Heart right ventricle (tissue), 16 donors: ENCODE results near the gene CRACR2A. TPM values are rescaled to one million over a fixed set of nuclear protein-coding genes. Genes with fewer than 3 reads are reported as not detected.

Experiments
- ATAC-seq, 8 donors: fragments of 200-7000 bp; cut with Tn5 transposase; one replicate each; pipeline ENCODE4 v1.9.1; 2020; ENCODE audit warnings: mild to moderate bottlenecking in 8 of 8, moderate library complexity in 8 of 8, moderate number of reproducible peaks in 1 of 8
- DNase-seq, 2 donors: peaks; one replicate each; pipeline ENCODE4 v3.0.0-alpha.2; 2020
- H3K27ac ChIP-seq, 10 donors: fragments of 200-600 bp; sonication (generic) in 2 of 10; one replicate each; pipeline versions ENCODE4 v1.5.0 to v1.8.0; 2020 to 2022; ENCODE audit warnings: mild to moderate bottlenecking in 3 of 10
- H3K27me3 ChIP-seq, 7 donors: fragments of 200-600 bp; one replicate each; pipeline ENCODE4 v1.8.0; 2021 to 2022; ENCODE audit warnings: mild to moderate bottlenecking in 2 of 7
- H3K36me3 ChIP-seq, 9 donors: fragments of 200-600 bp; sonication (generic) in 1 of 9; one replicate each; pipeline versions ENCODE4 v1.5.0 to v1.8.0; 2020 to 2022; ENCODE audit warnings: mild to moderate bottlenecking in 2 of 9
- H3K4me1 ChIP-seq, 9 donors: fragments of 200-600 bp; sonication (generic) in 1 of 9; one replicate each; pipeline versions ENCODE4 v1.5.0 to v1.8.0; 2020 to 2022; ENCODE audit warnings: mild to moderate bottlenecking in 4 of 9
- H3K4me3 ChIP-seq, 10 donors: fragments of 200-600 bp; sonication (generic) in 2 of 10; one replicate each; pipeline versions ENCODE4 v1.5.0 to v1.8.0; 2020 to 2022; ENCODE audit warnings: mild to moderate bottlenecking in 7 of 10, moderate library complexity in 2 of 10
- H3K9me3 ChIP-seq, 11 donors: fragments of 200-600 bp in 10 of 11; sonication (generic) in 2 of 11; one replicate each; pipeline versions ENCODE4 v1.5.0 to v1.8.0; 2013 to 2022; ENCODE audit warnings: mild to moderate bottlenecking in 2 of 11, control low read depth in 1 of 11, moderate library complexity in 1 of 11
- WGBS, 2 donors: extraction: QIAGEN DNeasy Blood & Tissue Kit; methylation state at CpG; one replicate each; pipeline ENCODE4 v1.1.7; 2013; ENCODE audit warnings: inconsistent platforms in 1 of 2; 5-methylcytosine and 5-hydroxymethylcytosine counted together
- intact Hi-C, 10 donors: fragments of 100-400 bp; cut with DNase I; formaldehyde crosslinking; loops; one replicate each; pipeline versions ENCODE4 v1.11.1 to v1.14.2; 2022
- polyA plus RNA-seq, 2 donors: library from polyadenylated mRNA; stranded (reverse); fragments of 200-250 nt; gene quantifications; one replicate each; pipeline ENCODE4 v1.2.3, GENCODE V29; 2013
- total RNA-seq, 10 donors: library from RNA; stranded (reverse); fragmentation: NEBNext Ultra II Directional in 3 of 10; extraction: Animal tissue kit (Norgen Biotek cat#: 25700) in 3 of 10; gene quantifications; one replicate each; pipeline versions ENCODE4 v1.2.1 to v1.2.4, GENCODE V29; 2021 to 2023
- TF ChIP-seq, protein P1 (sequence below), 9 donors: fragments of 200-600 bp; sonication (generic) in 2 of 9; IDR thresholded peaks; one replicate each; pipeline versions ENCODE4 v1.5.0 to v1.8.0; 2021 to 2022; ENCODE audit warnings: antibody characterized with exemption in 9 of 9, mild to moderate bottlenecking in 5 of 9, moderate library complexity in 1 of 9
- donor health status: Arrhythmogenic right ventricular cardiomyopathy.
- donor health status: ischemic (EF 13 %, LVEDD 7.1; RV severe dilation, severe dysfunction).
- donor health status: healthy with polysubstance abuse.
- donor health status: DM: no; HTN: yes; CAD: no.
- donor health status: DM: no; HTN: no; CAD: no.
- donor health status: ischemic (EF 25% LVEDD 6.9; RV normal size, moderate dysfunction).
- donor health status: ischemic (EF 25% LVEDD 5.7; RV mildly dilated, moderate dysfunction).
- donor health status: healthy.
- donor health status: DM: yes; HTN: yes; CAD: no.
- donor health status: Ischemic cardiomyopathy.
- donor health status: ischemic (EF 35%, LVEDD 5.7; RV mildly dilated, moderate dysfunction).
- donor health status: nonischemic (EF 11% LVEDD 7.7; RV severe dilation, severe dysfunction).
- donor health status: DM: yes; HTN: yes; CAD: no.
- donor health status: PGD.
- donor health status: ischemic (EF 29% LVEDD 5.4; RV normal size, mild dysfunction).
- donor health status: nonischemic (EF 23%, LVEDD 6.1; RV moderate dilation, normal function).

CRACR2A gene
- total and polyA plus RNA-seq, 12 donors, result 0.64 to 10.4 (median 4.6) TPM

DNA sequence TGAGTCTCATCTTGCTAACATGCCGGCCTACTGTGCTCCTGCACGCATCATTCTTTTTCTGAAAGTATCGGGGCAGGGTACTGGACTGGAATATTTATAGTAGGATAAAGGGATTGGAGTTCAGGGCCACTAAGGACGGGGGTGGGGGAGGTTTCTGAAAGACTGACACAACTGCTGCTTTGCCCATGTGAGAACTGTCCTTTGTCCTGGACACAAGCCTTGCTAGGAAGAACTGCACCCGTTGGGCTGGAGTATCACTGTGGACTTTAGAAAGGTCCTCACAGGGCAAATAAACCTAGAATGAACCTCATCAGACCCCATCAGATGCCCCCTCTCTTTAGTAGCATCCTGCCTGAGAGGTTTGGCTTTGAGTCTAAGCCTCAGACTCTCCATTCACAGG, 174.4 kb downstream of the CRACR2A start:
- 74 to 75% methylated on average over 5 of the region's 5 CpGs for WGBS, 2 donors
- Histone ChIP-seq H3K9me3 (peaks cover 0 to 4% (median 0%) of the 10 kb centered on the region in 11 donors), H3K36me3 (no peaks in the 10 kb centered on the region), H3K4me3 (no peak overlapping the region), H3K27me3 (peaks cover 0 to 6% (median 0%) of the 10 kb centered on the region in 7 donors), H3K4me1 (no peaks in the 10 kb centered on the region), H3K27ac (no peak overlapping the region)
- DNase-seq (no peak), ATAC-seq (no peak)
- intact Hi-C loops, result no loop called here
- TF ChIP-seq, protein P1, sequence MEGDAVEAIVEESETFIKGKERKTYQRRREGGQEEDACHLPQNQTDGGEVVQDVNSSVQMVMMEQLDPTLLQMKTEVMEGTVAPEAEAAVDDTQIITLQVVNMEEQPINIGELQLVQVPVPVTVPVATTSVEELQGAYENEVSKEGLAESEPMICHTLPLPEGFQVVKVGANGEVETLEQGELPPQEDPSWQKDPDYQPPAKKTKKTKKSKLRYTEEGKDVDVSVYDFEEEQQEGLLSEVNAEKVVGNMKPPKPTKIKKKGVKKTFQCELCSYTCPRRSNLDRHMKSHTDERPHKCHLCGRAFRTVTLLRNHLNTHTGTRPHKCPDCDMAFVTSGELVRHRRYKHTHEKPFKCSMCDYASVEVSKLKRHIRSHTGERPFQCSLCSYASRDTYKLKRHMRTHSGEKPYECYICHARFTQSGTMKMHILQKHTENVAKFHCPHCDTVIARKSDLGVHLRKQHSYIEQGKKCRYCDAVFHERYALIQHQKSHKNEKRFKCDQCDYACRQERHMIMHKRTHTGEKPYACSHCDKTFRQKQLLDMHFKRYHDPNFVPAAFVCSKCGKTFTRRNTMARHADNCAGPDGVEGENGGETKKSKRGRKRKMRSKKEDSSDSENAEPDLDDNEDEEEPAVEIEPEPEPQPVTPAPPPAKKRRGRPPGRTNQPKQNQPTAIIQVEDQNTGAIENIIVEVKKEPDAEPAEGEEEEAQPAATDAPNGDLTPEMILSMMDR (IDR thresholded peaks at IDR 0.05), result no peak

DNA sequence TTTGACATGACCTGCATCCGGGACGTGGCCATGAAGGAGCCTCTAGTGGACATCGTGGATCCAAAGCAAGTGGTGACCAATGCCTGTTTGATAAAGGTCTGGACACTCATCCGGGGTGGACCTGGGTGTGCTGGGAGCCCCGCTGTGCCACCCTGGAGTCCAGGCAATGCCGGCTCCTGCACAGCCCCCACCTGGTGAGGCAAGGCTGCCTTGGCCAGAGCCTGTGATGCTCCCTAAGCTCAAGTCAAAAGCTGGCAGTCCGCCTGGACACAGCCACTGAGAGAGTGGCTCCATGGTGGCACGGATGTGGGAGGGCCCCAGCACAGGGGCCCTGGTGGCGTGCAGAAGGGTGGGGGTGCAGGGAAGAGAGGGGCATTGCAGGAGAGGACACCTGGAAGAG, 176.0 kb downstream of the CRACR2A start:
- Histone ChIP-seq H3K27me3 (peaks cover 0 to 6% (median 0%) of the 10 kb centered on the region in 7 donors), H3K4me3 (no peak overlapping the region), H3K36me3 (no peaks in the 10 kb centered on the region), H3K4me1 (no peaks in the 10 kb centered on the region), H3K9me3 (no peaks in the 10 kb centered on the region), H3K27ac (no peak overlapping the region)
- intact Hi-C loops, result no loop called here
- DNase-seq (no peak), ATAC-seq (peak in 1 of 8 donors; percentile 20)
- 92 to 94% methylated on average over 9 of the region's 9 CpGs for WGBS, 2 donors
- TF ChIP-seq, protein P1 (IDR thresholded peaks at IDR 0.05), result no peak

DNA sequence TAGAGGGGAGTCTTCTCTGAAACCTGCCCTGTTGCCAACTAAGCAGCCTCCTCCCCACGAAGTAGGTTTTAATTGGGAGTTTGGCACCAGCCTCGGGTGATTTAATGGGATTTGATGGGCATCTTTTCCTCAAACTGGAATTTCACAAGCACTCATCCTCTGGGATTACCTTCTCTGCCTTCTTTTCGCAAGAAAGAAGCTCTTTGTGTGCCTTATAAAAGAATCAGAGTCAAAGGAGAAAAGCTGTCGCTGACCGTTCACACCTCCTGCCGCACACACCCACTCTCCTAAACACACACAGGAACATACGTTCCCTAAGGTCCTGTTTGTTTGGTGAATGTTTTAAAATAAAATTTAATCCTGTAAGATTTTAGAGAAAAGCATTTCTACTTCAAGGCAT, 177.9 kb downstream of the CRACR2A start:
- intact Hi-C loops, result no loop called here
- H3K4me1 ChIP-seq, result peaks cover 0 to 5% (median 0%) of the 10 kb centered on the region in 9 donors
- H3K9me3 ChIP-seq, result no peaks in the 10 kb centered on the region
- ATAC-seq, result no peak
- DNase-seq, result no peak
- no peak overlapping the region for H3K4me3 ChIP-seq
- H3K36me3 ChIP-seq, result no peaks in the 10 kb centered on the region
- TF ChIP-seq, protein P1 (IDR thresholded peaks at IDR 0.05), result no peak
- 81% methylated on average over 7 of the region's 7 CpGs for WGBS, 2 donors
- H3K27ac ChIP-seq, result no peak overlapping the region
- H3K27me3 ChIP-seq, result peaks cover 0 to 6% (median 0%) of the 10 kb centered on the region in 7 donors

DNA sequence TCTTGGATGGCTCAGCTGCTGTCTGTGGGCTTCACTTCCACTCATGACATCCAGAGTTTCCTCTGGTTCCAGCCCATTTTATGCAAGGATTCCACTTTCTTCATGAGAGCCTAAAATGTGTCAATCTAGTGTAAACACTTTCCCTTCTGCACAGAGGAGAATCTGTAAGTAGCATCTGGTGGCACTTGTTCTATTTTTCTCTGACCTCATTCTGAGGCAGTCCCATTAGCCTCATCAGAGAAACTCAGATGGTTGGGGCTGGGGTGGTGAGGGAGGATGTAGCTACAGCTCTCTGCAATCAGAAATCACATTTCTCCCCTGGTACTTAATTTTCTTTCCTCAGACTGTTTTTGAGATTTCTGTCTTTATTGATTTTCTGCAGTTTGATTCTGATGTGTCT, 180.3 kb downstream of the CRACR2A start:
- TF ChIP-seq, protein P1 (IDR thresholded peaks at IDR 0.05), result no peak
- no peaks in the 10 kb centered on the region for H3K36me3 ChIP-seq
- H3K27me3 ChIP-seq, result peaks cover 0 to 6% (median 0%) of the 10 kb centered on the region in 7 donors
- peaks cover 0 to 5% (median 0%) of the 10 kb centered on the region in 9 donors for H3K4me1 ChIP-seq
- no peak overlapping the region for H3K4me3 ChIP-seq
- ATAC-seq (no peak), DNase-seq (no peak)
- no peak overlapping the region for H3K27ac ChIP-seq
- intact Hi-C loops, result no loop called here
- no peaks in the 10 kb centered on the region for H3K9me3 ChIP-seq
